Ishikawa (cell line): ENCODE results near the gene ERC1.

Experiments
- CEBPB ChIP-seq: IDR thresholded peaks from 2 replicates; pipeline ENCODE4 v1.6.1; 2012
- CREB1 ChIP-seq: IDR thresholded peaks from 2 replicates; pipeline ENCODE4 v1.6.1; 2012; ENCODE audit warnings: low read depth
- EGR1 ChIP-seq: IDR thresholded peaks from 2 replicates; pipeline ENCODE4 v1.6.1; 2012
- EP300 ChIP-seq: IDR thresholded peaks from 2 replicates; pipeline ENCODE4 v1.6.1; 2012; ENCODE audit warnings: borderline replicate concordance
- NFIC ChIP-seq: IDR thresholded peaks from 2 replicates; pipeline ENCODE4 v1.6.1; 2012
- RAD21 ChIP-seq: IDR thresholded peaks from 2 replicates; pipeline ENCODE4 v1.6.1; 2012; ENCODE audit warnings: low read depth
- TAF1 ChIP-seq: IDR thresholded peaks from 2 replicates; pipeline ENCODE4 v1.6.1; 2012; ENCODE audit warnings: low read depth, mild to moderate bottlenecking
- TCF12 ChIP-seq: IDR thresholded peaks from 2 replicates; pipeline ENCODE4 v1.6.1; 2012; ENCODE audit warnings: low read depth
- TEAD4 ChIP-seq: IDR thresholded peaks from 2 replicates; pipeline ENCODE4 v1.6.1; 2012
- YY1 ChIP-seq: IDR thresholded peaks from 2 replicates; pipeline ENCODE4 v1.6.1; 2012; ENCODE audit warnings: low read depth
- ZBTB7A ChIP-seq: IDR thresholded peaks from 2 replicates; pipeline ENCODE4 v1.6.1; 2012; ENCODE audit warnings: low read depth
- TF ChIP-seq, protein P1 (sequence below): IDR thresholded peaks from 2 replicates; pipeline ENCODE4 v1.6.1; 2012; ENCODE audit warnings: low read depth, mild to moderate bottlenecking
- TF ChIP-seq, protein P2 (sequence below): IDR thresholded peaks from 2 replicates; pipeline ENCODE4 v1.6.1; 2012
- TF ChIP-seq, protein P3 (sequence below): IDR thresholded peaks from 2 replicates; pipeline ENCODE4 v1.6.1; 2012

DNA sequence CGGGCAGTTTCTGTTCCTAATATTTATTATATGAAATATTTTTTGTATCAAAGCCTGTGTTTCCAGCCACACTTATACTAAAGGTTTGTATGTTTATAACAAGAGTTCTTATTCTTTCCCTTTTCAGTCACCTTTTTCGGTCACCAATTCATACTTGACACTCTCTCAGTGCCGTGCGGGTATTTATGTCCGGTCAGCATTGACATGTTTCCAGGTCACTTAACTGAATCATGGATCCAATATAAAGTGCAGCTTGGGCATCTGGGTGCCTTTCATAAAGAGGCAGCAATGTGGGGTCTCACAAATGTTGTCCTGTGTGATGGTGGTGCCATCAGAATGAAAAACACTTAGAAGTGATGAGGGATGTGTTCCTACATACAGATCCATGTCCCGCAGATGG, 141.3 kb downstream of the ERC1 start:
- TF ChIP-seq, protein P1, sequence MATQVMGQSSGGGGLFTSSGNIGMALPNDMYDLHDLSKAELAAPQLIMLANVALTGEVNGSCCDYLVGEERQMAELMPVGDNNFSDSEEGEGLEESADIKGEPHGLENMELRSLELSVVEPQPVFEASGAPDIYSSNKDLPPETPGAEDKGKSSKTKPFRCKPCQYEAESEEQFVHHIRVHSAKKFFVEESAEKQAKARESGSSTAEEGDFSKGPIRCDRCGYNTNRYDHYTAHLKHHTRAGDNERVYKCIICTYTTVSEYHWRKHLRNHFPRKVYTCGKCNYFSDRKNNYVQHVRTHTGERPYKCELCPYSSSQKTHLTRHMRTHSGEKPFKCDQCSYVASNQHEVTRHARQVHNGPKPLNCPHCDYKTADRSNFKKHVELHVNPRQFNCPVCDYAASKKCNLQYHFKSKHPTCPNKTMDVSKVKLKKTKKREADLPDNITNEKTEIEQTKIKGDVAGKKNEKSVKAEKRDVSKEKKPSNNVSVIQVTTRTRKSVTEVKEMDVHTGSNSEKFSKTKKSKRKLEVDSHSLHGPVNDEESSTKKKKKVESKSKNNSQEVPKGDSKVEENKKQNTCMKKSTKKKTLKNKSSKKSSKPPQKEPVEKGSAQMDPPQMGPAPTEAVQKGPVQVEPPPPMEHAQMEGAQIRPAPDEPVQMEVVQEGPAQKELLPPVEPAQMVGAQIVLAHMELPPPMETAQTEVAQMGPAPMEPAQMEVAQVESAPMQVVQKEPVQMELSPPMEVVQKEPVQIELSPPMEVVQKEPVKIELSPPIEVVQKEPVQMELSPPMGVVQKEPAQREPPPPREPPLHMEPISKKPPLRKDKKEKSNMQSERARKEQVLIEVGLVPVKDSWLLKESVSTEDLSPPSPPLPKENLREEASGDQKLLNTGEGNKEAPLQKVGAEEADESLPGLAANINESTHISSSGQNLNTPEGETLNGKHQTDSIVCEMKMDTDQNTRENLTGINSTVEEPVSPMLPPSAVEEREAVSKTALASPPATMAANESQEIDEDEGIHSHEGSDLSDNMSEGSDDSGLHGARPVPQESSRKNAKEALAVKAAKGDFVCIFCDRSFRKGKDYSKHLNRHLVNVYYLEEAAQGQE = no peak
- no peak for TF ChIP-seq NFIC
- no peak for TF ChIP-seq EP300
- no peak for TF ChIP-seq YY1
- no peak for TF ChIP-seq EGR1
- TF ChIP-seq TEAD4 = no peak
- TF ChIP-seq TAF1 = no peak
- no peak for TF ChIP-seq CEBPB
- no peak for TF ChIP-seq TCF12
- TF ChIP-seq RAD21 = no peak
- TF ChIP-seq ZBTB7A = no peak
- TF ChIP-seq, protein P2, sequence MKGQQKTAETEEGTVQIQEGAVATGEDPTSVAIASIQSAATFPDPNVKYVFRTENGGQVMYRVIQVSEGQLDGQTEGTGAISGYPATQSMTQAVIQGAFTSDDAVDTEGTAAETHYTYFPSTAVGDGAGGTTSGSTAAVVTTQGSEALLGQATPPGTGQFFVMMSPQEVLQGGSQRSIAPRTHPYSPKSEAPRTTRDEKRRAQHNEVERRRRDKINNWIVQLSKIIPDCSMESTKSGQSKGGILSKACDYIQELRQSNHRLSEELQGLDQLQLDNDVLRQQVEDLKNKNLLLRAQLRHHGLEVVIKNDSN = no peak
- TF ChIP-seq, protein P3, sequence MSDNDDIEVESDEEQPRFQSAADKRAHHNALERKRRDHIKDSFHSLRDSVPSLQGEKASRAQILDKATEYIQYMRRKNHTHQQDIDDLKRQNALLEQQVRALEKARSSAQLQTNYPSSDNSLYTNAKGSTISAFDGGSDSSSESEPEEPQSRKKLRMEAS = no peak
- no peak for TF ChIP-seq CREB1
